Prostate gland (tissue), 2 donors: ENCODE results near the gene DAP.

Source experiments
- POLR2A ChIP-seq: fragments of 450-650 bp; IDR thresholded peaks from one replicate; pipeline ENCODE4 v1.6.1; 2016; ENCODE audit warnings: antibody characterized with exemption, mild to moderate bottlenecking
- POLR2AphosphoS5 ChIP-seq: sonication (generic); formaldehyde crosslinking; IDR thresholded peaks from one replicate; pipeline ENCODE4 v1.6.1; 2017; ENCODE audit warnings: antibody characterized with exemption
- TF ChIP-seq, protein P1 (sequence below), 4 experiments: fragments of 200-600 bp in 2 of 4; fragments of 450-650 bp in 2 of 4; sonication (generic) in 2 of 4; IDR thresholded peaks; 1 replicate in 3 of 4; 2 replicates in 1 of 4; pipeline ENCODE4 v1.5.1; 2016 to 2019; ENCODE audit warnings: antibody characterized with exemption in 4 of 4, mild to moderate bottlenecking in 2 of 4, moderate library complexity in 2 of 4

DNA sequence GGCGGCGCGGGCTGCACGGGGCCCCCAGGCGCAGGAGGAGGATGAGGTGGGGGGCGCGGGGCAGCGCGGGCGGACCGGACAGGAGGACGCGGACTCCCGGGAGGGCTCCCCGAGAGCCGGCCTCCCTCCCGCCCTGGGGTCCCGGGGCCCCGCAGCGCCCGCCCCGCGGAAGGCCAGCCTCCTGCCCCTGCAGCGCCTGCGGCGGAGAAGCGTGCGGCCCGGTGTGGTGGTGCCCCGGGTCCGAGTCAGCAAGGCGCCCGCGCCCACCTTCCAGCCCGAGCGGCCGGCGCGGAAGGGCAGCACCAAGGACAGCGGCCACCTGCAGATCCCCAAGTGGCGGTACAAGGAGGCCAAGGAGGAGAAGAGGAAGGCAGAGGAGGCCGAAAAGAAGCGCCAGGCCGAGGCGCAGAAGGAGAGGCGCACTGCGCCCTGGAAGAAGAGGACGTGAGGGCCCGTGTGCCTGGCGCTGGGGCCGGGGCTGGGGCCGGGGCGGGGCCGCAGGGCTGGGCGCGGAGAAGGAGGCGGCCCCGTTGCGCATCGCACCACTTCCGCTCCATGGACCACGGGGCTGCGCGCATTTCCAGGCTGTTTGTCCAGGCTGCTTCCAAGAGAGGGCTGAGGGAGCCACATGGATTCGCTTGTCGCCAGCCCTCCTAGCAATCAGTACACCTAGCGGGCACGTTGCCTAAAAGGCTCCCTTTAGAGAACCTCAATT is 111.2 kb downstream of the DAP start:
- no peak for TF ChIP-seq POLR2A
- TF ChIP-seq, protein P1, sequence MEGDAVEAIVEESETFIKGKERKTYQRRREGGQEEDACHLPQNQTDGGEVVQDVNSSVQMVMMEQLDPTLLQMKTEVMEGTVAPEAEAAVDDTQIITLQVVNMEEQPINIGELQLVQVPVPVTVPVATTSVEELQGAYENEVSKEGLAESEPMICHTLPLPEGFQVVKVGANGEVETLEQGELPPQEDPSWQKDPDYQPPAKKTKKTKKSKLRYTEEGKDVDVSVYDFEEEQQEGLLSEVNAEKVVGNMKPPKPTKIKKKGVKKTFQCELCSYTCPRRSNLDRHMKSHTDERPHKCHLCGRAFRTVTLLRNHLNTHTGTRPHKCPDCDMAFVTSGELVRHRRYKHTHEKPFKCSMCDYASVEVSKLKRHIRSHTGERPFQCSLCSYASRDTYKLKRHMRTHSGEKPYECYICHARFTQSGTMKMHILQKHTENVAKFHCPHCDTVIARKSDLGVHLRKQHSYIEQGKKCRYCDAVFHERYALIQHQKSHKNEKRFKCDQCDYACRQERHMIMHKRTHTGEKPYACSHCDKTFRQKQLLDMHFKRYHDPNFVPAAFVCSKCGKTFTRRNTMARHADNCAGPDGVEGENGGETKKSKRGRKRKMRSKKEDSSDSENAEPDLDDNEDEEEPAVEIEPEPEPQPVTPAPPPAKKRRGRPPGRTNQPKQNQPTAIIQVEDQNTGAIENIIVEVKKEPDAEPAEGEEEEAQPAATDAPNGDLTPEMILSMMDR (IDR thresholded peaks at IDR 0.05) = no peak
- no peak for TF ChIP-seq POLR2AphosphoS5
